Measurements from ENCODE around the gene LDLRAD4.

GRCh38 chr18:13187498-13187897 lies 31.1 kb upstream of the LDLRAD4 start:
- TF ChIP-seq SUZ12 (IDR thresholded peaks at IDR 0.05) (no peak), HDGF (IDR thresholded peaks at IDR 0.05; ENCODE audit: borderline replicate concordance) (no peak), FOXM1 (IDR thresholded peaks at IDR 0.05; ENCODE audit: borderline replicate concordance) (no peak), NFRKB (IDR thresholded peaks at IDR 0.05) (no peak)

All from HEK293T (cell line).